Measurements from ENCODE around the gene PFKFB3. TPM values are rescaled to one million over a fixed set of nuclear protein-coding genes. Genes with fewer than 3 reads are reported as not detected.
A peak's percentile ranks its signal among the peaks of the same experiment; 100 is the strongest.

PFKFB3 gene
- total and polyA plus RNA-seq, 2 of the 13 experiments (the other 11 are each of a cell fraction or from before 2014, with no cell fraction given) = 1.2 to 13.3 TPM

- no peak for TF ChIP-seq ZHX2 (IDR thresholded peaks at IDR 0.05; ENCODE audit: low read depth)
- 0 out of 2 replicates have a peak, but pooled peaks have one; percentile 34 for TF ChIP-seq ZHX2 (CRISPR knock-in tag; IDR thresholded peaks at IDR 0.05; ENCODE audit: borderline replicate concordance)
- TF ChIP-seq ZNF446 (CRISPR knock-in tag; IDR thresholded peaks at IDR 0.05) = no peak
- TF ChIP-seq ZNF800 (CRISPR knock-in tag; IDR thresholded peaks at IDR 0.05) = peak; percentile 96; the same call in 1 of the 2 replicates
- no peak for TF ChIP-seq SRSF1 (optimal IDR thresholded peaks at IDR 0.05; ENCODE audit: low read depth, low read length)
- peak; percentile 56 for TF ChIP-seq TAF15 (IDR thresholded peaks at IDR 0.05; ENCODE audit: low read depth, low read length, poor library complexity, severe bottlenecking)
These were observed 1.3 kb downstream of the PFKFB3 start (continued) for GRCh38 chr10:6204063-6204340.
